Caco-2 (cell line): Measurements from ENCODE around the gene PYGL. TPM values are rescaled to one million over a fixed set of nuclear protein-coding genes. Genes with fewer than 3 reads are reported as not detected.

Source experiments
- BruUV-seq: library from RNA; stranded (reverse); fragments of 400-500 nt; replicated peaks from 2 replicates; lab custom pipeline; 2021; lab: Mats Ljungman, UMichigan
- CTCF ChIA-PET: fragments of 300-600 bp; sonication (Branson Sonifier 250); formaldehyde crosslinking; loops from one replicate; lab custom pipeline; 2022; ENCODE audit warnings: antibody characterized with exemption; lab: Charles Lee
- POLR2A ChIA-PET: fragments of 300-600 bp; sonication (Branson Sonifier 250); formaldehyde crosslinking; loops from one replicate; lab custom pipeline; 2022; ENCODE audit warnings: antibody characterized with exemption; lab: Charles Lee
- DNase-seq, 2 experiments: peaks; one replicate each; pipeline versions ENCODE4 v3.0.0 to v3.0.0-alpha.2; 2020 to 2022
- H3K27me3 ChIP-seq: replicated peaks from 2 replicates; pipeline ENCODE4 v1.6.0; 2011; ENCODE audit warnings: low read length; ENCODE audit not compliant: control insufficient read depth, insufficient read depth
- H3K36me3 ChIP-seq: 2 replicates; pipeline ENCODE4 v1.5.1; 2011; ENCODE audit warnings: low read length; ENCODE audit not compliant: control insufficient read depth, insufficient read depth
- H3K4me1 ChIP-seq: fragments of 250-450 bp; sonication (Bioruptor Pico); 2 replicates; pipeline ENCODE4 v1.5.1; 2020; ENCODE audit warnings: mild to moderate bottlenecking
- H3K4me3 ChIP-seq: 2 replicates; pipeline ENCODE4 v1.5.1; 2011; ENCODE audit warnings: low read depth, mild to moderate bottlenecking, control low read depth, low read length
- H3K9me3 ChIP-seq: fragments of 250-450 bp; sonication (Bioruptor Pico); 2 replicates; pipeline ENCODE4 v1.5.1; 2020; ENCODE audit warnings: mild to moderate bottlenecking, moderate library complexity
- H3K27ac Mint-ChIP-seq: one replicate; pipeline ENCODE4 v1.8.0; 2022; ENCODE audit warnings: mixed read lengths; ENCODE audit not compliant: unreplicated experiment
- H3K27me3 Mint-ChIP-seq: one replicate; pipeline ENCODE4 v1.8.0; 2022; ENCODE audit warnings: mixed read lengths; ENCODE audit not compliant: insufficient read depth, unreplicated experiment
- H3K36me3 Mint-ChIP-seq: one replicate; pipeline ENCODE4 v1.8.0; 2022; ENCODE audit warnings: mild to moderate bottlenecking, mixed read lengths; ENCODE audit not compliant: insufficient read depth, unreplicated experiment
- H3K4me1 Mint-ChIP-seq: one replicate; pipeline ENCODE4 v1.8.0; 2022; ENCODE audit warnings: low read depth, mixed read lengths; ENCODE audit not compliant: unreplicated experiment
- H3K4me3 Mint-ChIP-seq: one replicate; pipeline ENCODE4 v1.8.0; 2022; ENCODE audit warnings: mild to moderate bottlenecking, moderate library complexity, mixed read lengths; ENCODE audit not compliant: unreplicated experiment
- H3K9me3 Mint-ChIP-seq: one replicate; pipeline ENCODE4 v1.8.0; 2022; ENCODE audit warnings: mixed read lengths; ENCODE audit not compliant: unreplicated experiment
- intact Hi-C: fragments of 100-400 bp; cut with micrococcal nuclease; formaldehyde crosslinking; loops from one replicate; pipeline ENCODE4 v1.10.0; 2022; ENCODE audit not compliant: unreplicated experiment
- total RNA-seq: library from RNA; stranded (reverse); gene quantifications from 2 replicates; pipeline ENCODE4 v1.2.3, GENCODE V29; 2022
- TF ChIP-seq, protein P1 (sequence below), 2 experiments: fragments of 200-600 bp in 1 of 2; IDR thresholded peaks; 1 replicate in 1 of 2; 2 replicates in 1 of 2; pipeline versions ENCODE4 v1.5.1 to v1.8.0; 2011 to 2022; ENCODE audit warnings: antibody characterized with exemption in 1 of 2, control low read depth in 1 of 2, inconsistent platforms in 1 of 2, low read depth in 1 of 2, low read length in 1 of 2, mild to moderate bottlenecking in 1 of 2, moderate library complexity in 1 of 2; ENCODE audit not compliant: insufficient read depth in 1 of 2, severe bottlenecking in 1 of 2, unreplicated experiment in 1 of 2

The PYGL gene
- total RNA-seq, 1 experiment from 2014 or later, result 98.1 TPM

DNA sequence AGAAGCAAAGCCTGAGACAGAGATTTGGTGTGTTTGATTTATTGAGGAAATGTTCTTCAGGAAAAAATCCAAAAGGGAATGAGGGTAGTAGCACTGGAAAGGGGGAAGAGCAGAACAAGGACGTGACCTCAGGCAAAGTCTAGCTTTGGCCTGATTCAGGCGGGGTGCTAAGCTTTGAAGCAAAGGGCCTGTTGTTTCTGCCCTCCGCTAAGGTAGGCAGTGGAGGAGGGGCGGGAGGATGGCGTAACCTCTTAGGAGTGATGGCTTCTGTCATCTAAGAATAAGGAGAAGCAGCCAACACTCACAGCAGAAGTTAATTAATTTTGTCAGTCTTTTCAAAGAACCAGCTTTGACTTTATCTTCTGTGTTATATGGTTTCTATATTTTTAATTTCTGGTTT, 52.0 kb downstream of the PYGL start:
- no peak overlapping the region for H3K4me3 ChIP-seq
- no peak for DNase-seq
- no peaks in the 10 kb centered on the region for H3K36me3 ChIP-seq
- TF ChIP-seq, protein P1, sequence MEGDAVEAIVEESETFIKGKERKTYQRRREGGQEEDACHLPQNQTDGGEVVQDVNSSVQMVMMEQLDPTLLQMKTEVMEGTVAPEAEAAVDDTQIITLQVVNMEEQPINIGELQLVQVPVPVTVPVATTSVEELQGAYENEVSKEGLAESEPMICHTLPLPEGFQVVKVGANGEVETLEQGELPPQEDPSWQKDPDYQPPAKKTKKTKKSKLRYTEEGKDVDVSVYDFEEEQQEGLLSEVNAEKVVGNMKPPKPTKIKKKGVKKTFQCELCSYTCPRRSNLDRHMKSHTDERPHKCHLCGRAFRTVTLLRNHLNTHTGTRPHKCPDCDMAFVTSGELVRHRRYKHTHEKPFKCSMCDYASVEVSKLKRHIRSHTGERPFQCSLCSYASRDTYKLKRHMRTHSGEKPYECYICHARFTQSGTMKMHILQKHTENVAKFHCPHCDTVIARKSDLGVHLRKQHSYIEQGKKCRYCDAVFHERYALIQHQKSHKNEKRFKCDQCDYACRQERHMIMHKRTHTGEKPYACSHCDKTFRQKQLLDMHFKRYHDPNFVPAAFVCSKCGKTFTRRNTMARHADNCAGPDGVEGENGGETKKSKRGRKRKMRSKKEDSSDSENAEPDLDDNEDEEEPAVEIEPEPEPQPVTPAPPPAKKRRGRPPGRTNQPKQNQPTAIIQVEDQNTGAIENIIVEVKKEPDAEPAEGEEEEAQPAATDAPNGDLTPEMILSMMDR (IDR thresholded peaks at IDR 0.05; ENCODE audit: insufficient read depth in 1 of 2, low read depth in 1 of 2, low read length in 1 of 2, severe bottlenecking in 1 of 2, unreplicated experiment in 1 of 2), result no peak
- CTCF ChIA-PET, result no interaction called here
- H3K27me3 ChIP-seq, result no peaks in the 10 kb centered on the region
- intact Hi-C loops, result no loop called here
- BruUV-seq, result no TSS peak
- Mint-ChIP-seq H3K9me3 (no peaks in the 10 kb centered on the region), H3K36me3 (no peaks in the 10 kb centered on the region), H3K4me3 (no peak overlapping the region), H3K27me3 (no peaks in the 10 kb centered on the region), H3K4me1 (no peaks in the 10 kb centered on the region), H3K27ac (no peak overlapping the region)
- no peaks in the 10 kb centered on the region for H3K4me1 ChIP-seq
- POLR2A ChIA-PET, result no interaction called here
- no peaks in the 10 kb centered on the region for H3K9me3 ChIP-seq

DNA sequence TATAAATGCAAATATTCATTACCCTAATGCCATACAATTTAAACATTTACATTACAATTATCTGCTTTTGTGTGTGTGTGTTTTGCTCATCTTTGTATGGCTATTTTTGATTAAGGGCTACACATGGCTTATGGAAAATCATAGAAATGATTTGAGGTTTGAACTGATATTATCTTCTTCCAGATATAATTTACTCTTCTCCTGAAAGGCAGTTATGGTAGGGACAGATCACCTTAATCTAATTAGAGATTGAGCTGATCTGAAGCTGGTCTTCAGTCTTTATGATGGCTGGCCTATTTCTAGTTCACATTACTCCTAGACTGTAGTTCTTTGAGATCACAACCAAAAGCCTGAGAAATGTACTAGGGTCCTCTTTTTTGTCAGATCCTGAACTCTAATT, 56.8 kb downstream of the PYGL start:
- H3K36me3 ChIP-seq, result no peaks in the 10 kb centered on the region
- Mint-ChIP-seq H3K36me3 (no peaks in the 10 kb centered on the region), H3K4me1 (peaks cover 8% of the 10 kb centered on the region), H3K27ac (no peak overlapping the region), H3K9me3 (no peaks in the 10 kb centered on the region), H3K27me3 (no peaks in the 10 kb centered on the region), H3K4me3 (no peak overlapping the region)
- no peak overlapping the region for H3K4me3 ChIP-seq
- TF ChIP-seq, protein P1 (IDR thresholded peaks at IDR 0.05; ENCODE audit: insufficient read depth in 1 of 2, low read depth in 1 of 2, low read length in 1 of 2, severe bottlenecking in 1 of 2, unreplicated experiment in 1 of 2), result no peak
- peaks cover 5% of the 10 kb centered on the region for H3K4me1 ChIP-seq
- no peaks in the 10 kb centered on the region for H3K27me3 ChIP-seq
- CTCF ChIA-PET, result no interaction called here
- BruUV-seq, result no TSS peak
- POLR2A ChIA-PET, result no interaction called here
- intact Hi-C loops, result no loop called here
- no peaks in the 10 kb centered on the region for H3K9me3 ChIP-seq
- no peak for DNase-seq

DNA sequence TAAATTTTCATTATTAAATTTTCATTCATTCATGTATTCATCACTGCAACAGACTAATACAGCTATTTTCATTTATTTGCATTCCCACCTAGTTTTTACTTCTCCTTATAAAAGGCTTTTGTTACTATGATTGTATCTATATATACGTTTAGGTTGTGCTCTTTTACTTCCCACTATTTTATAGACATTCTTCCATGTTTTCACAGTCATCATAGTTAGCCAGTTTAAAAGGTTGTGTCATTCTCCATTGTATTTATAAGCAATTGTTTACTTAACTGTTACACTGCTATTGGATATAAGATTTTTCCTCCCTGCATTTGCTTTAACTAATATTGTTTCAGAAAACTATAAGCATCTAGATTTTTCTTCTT, 60.5 kb downstream of the PYGL start:
- Mint-ChIP-seq H3K4me1 (peaks cover 8% of the 10 kb centered on the region), H3K9me3 (no peaks in the 10 kb centered on the region), H3K36me3 (no peaks in the 10 kb centered on the region), H3K27ac (no peak overlapping the region), H3K27me3 (no peaks in the 10 kb centered on the region), H3K4me3 (no peak overlapping the region)
- no peaks in the 10 kb centered on the region for H3K9me3 ChIP-seq
- intact Hi-C loops, result no loop called here
- TF ChIP-seq, protein P1 (IDR thresholded peaks at IDR 0.05; ENCODE audit: insufficient read depth in 1 of 2, low read depth in 1 of 2, low read length in 1 of 2, severe bottlenecking in 1 of 2, unreplicated experiment in 1 of 2), result no peak
- H3K27me3 ChIP-seq, result no peaks in the 10 kb centered on the region
- peaks cover 5% of the 10 kb centered on the region for H3K4me1 ChIP-seq
- no peak for DNase-seq
- ChIA-PET CTCF (no interaction called here), POLR2A (no interaction called here)
- no peaks in the 10 kb centered on the region for H3K36me3 ChIP-seq
- BruUV-seq, result no TSS peak
- no peak overlapping the region for H3K4me3 ChIP-seq
